A549 (cell line): ENCODE results near the gene SAXO1. TPM values are rescaled to one million over a fixed set of nuclear protein-coding genes. Genes with fewer than 3 reads are reported as not detected.

Experiments
- ATAC-seq, 2 experiments: fragments of 200-7000 bp in 1 of 2; fragments of >200 bp in 1 of 2; cut with Nextera tagmentation in 1 of 2; cut with Tn5 transposase in 1 of 2; 3 replicates each; pipeline versions ENCODE4 v1.8.0 to v1.9.1; 2018 to 2020; ENCODE audit warnings: mild to moderate bottlenecking in 1 of 2, moderate library complexity in 1 of 2
- CTCF ChIA-PET: fragments of 300-600 bp; sonication (Branson Sonifier 250); formaldehyde crosslinking; extraction: SDS; loops from one replicate; lab custom pipeline; 2021; ENCODE audit warnings: antibody characterized with exemption, inconsistent platforms; lab: Yijun Ruan, JAX
- POLR2A ChIA-PET: fragments of 350-600 bp; formaldehyde crosslinking; extraction: SDS; loops from one replicate; lab custom pipeline; 2021; ENCODE audit warnings: antibody characterized with exemption, inconsistent platforms; lab: Yijun Ruan, JAX
- DNase-seq, 2 experiments: peaks; one replicate each; pipeline versions ENCODE4 v3.0.0 to v3.0.0-alpha.2; 2011 to 2016; ENCODE audit warnings: low read depth in 1 of 2, low spot score in 1 of 2
- FAIRE-seq: peaks from 2 replicates; lab custom pipeline; 2011; peaks lifted over from hg19 to GRCh38; lab: Jason Lieb, UNC
- H3K27ac ChIP-seq, 2 experiments: fragments of >200 bp; sonication (Bioruptor Twin); formaldehyde crosslinking; 3 replicates each; pipeline ENCODE4 v1.5.1; 2016 to 2017
- H3K4me1 ChIP-seq: fragments of >200 bp; sonication (Bioruptor Twin); formaldehyde crosslinking; 3 replicates; pipeline ENCODE4 v1.6.1; 2016
- H3K4me2 ChIP-seq: fragments of >200 bp; sonication (Bioruptor Twin); formaldehyde crosslinking; 3 replicates; pipeline ENCODE4 v1.6.1; 2016
- H3K4me3 ChIP-seq: fragments of >200 bp; sonication (Bioruptor Twin); formaldehyde crosslinking; 3 replicates; pipeline ENCODE4 v1.5.1; 2016
- H3K9me3 ChIP-seq: fragments of >200 bp; sonication (Bioruptor Twin); formaldehyde crosslinking; 3 replicates; pipeline ENCODE4 v1.6.1; 2016
- CEBPB ChIP-seq, 2 experiments: fragments of >200 bp in 1 of 2; sonication (Bioruptor Twin) in 1 of 2; formaldehyde crosslinking in 1 of 2; IDR thresholded peaks; 2 replicates each; pipeline ENCODE4 v1.6.1; 2012 to 2016
- CTCF ChIP-seq: fragments of >200 bp; sonication (Bioruptor Twin); formaldehyde crosslinking; IDR thresholded peaks from 3 replicates; pipeline ENCODE4 v1.5.1; 2016
- ELK1 ChIP-seq: fragments of 150-350 bp; IDR thresholded peaks from 2 replicates; pipeline ENCODE4 v1.6.1; 2014; ENCODE audit warnings: low read depth, mild to moderate bottlenecking, low read length
- EP300 ChIP-seq, 2 experiments: fragments of >200 bp; sonication (Bioruptor Twin); formaldehyde crosslinking; IDR thresholded peaks; 2 replicates in 1 of 2; 3 replicates in 1 of 2; pipeline ENCODE4 v1.6.1; 2016 to 2017
- FOSB ChIP-seq: fragments of 250-450 bp; sonication (Bioruptor Pico); IDR thresholded peaks from 2 replicates; pipeline ENCODE4 v1.5.0; 2020; ENCODE audit warnings: mild to moderate bottlenecking, moderate library complexity
- FOSL2 ChIP-seq, 2 experiments: fragments of 450-650 bp in 1 of 2; fragments of >200 bp in 1 of 2; sonication (Bioruptor Twin) in 1 of 2; formaldehyde crosslinking; IDR thresholded peaks; 2 replicates each; pipeline versions ENCODE4 v1.5.0 to v1.6.1; 2016 to 2020; ENCODE audit warnings: mild to moderate bottlenecking in 1 of 2, moderate library complexity in 1 of 2
- FOXS1 ChIP-seq: fragments of 250-450 bp; sonication (Bioruptor Pico); IDR thresholded peaks from 2 replicates; pipeline ENCODE4 v1.5.0; 2020; ENCODE audit warnings: mild to moderate bottlenecking, moderate library complexity
- GATA3 ChIP-seq: IDR thresholded peaks from 2 replicates; pipeline ENCODE4 v1.6.1; 2012; ENCODE audit warnings: borderline replicate concordance
- HOXA7 ChIP-seq: fragments of 250-450 bp; sonication (Bioruptor Pico); IDR thresholded peaks from 2 replicates; pipeline ENCODE4 v1.5.0; 2020; ENCODE audit warnings: mild to moderate bottlenecking, moderate library complexity
- HOXB13 ChIP-seq: fragments of 250-450 bp; sonication (Bioruptor Pico); IDR thresholded peaks from 2 replicates; pipeline ENCODE4 v1.5.0; 2020; ENCODE audit warnings: low read depth, mild to moderate bottlenecking, moderate library complexity
- HOXB5 ChIP-seq: fragments of 250-450 bp; sonication (Bioruptor Pico); IDR thresholded peaks from 2 replicates; pipeline ENCODE4 v1.5.0; 2020; ENCODE audit warnings: mild to moderate bottlenecking, moderate library complexity
- MAZ ChIP-seq: fragments of 150-350 bp; IDR thresholded peaks from 2 replicates; pipeline ENCODE4 v1.6.1; 2014; ENCODE audit warnings: antibody characterized with exemption, low read depth, low read length, borderline replicate concordance
- NFE2L2 ChIP-seq: fragments of 150-350 bp; conservative IDR thresholded peaks from 2 replicates; pipeline ENCODE4 v1.6.1; 2014; ENCODE audit warnings: low read length
- NPAS2 ChIP-seq: fragments of 250-450 bp; sonication (Bioruptor Pico); IDR thresholded peaks from 2 replicates; pipeline ENCODE4 v1.8.0; 2022; ENCODE audit warnings: mild to moderate bottlenecking, moderate library complexity, borderline replicate concordance
- PHF8 ChIP-seq: fragments of 200-600 bp; sonication (generic); IDR thresholded peaks from 2 replicates; pipeline ENCODE4 v1.6.1; 2016; ENCODE audit warnings: low read depth, mild to moderate bottlenecking, antibody characterized with exemption, moderate library complexity, borderline replicate concordance
- POLR2AphosphoS2 ChIP-seq: conservative IDR thresholded peaks from 2 replicates; pipeline ENCODE4 v1.6.1; 2012; ENCODE audit warnings: low read length, improper control_type of control experiment, inconsistent platforms
- RAD21 ChIP-seq, 2 experiments: fragments of >200 bp in 1 of 2; sonication (Bioruptor Twin) in 1 of 2; formaldehyde crosslinking in 1 of 2; IDR thresholded peaks in 1 of 2; conservative IDR thresholded peaks in 1 of 2; 2 replicates in 1 of 2; 3 replicates in 1 of 2; pipeline ENCODE4 v1.6.1; 2012 to 2018; ENCODE audit warnings: inconsistent platforms in 1 of 2
- RNF2 ChIP-seq: fragments of 200-600 bp; sonication (generic); IDR thresholded peaks from 2 replicates; pipeline ENCODE4 v1.6.1; 2016; ENCODE audit warnings: low read depth, mild to moderate bottlenecking, antibody characterized with exemption, moderate library complexity, borderline replicate concordance
- SREBF2 ChIP-seq: fragments of 450-650 bp; IDR thresholded peaks from 2 replicates; pipeline ENCODE4 v1.6.1; 2014; ENCODE audit warnings: mild to moderate bottlenecking, moderate library complexity
- ZSCAN20 ChIP-seq: fragments of 250-450 bp; sonication (Bioruptor Pico); IDR thresholded peaks from 2 replicates; pipeline ENCODE4 v1.8.0; 2022; ENCODE audit warnings: mild to moderate bottlenecking, moderate library complexity
- WGBS: methylation state at CpG from one replicate; pipeline ENCODE4 v1.1.6; 2017; ENCODE audit errors: missing lambda C conversion rate; 5-methylcytosine and 5-hydroxymethylcytosine counted together
- polyA plus RNA-seq, 4 experiments: library from polyadenylated mRNA; depleted of rRNA in 3 of 4; stranded (reverse); fragments of >200 nt; fragmentation: RNase III in 1 of 4; extraction: RNeasy Plus Mini Kit Qiagen cat#74134 plus additional on column Dnase treatment in 1 of 4; gene quantifications; 2 replicates in 3 of 4; 3 replicates in 1 of 4; pipeline ENCODE4 v1.2.3, GENCODE V29; 2011 to 2017

The SAXO1 gene
- polyA plus RNA-seq, 2 of the 4 experiments (the other 2 are of a cell fraction), result not detected

GRCh38 chr9:18905028-18905882 lies 127.8 kb downstream of the SAXO1 start:
- CTCF ChIA-PET, result no interaction called here
- FAIRE-seq, result no peak
- no peaks in the 10 kb centered on the region for H3K9me3 ChIP-seq
- H3K4me2 ChIP-seq, result no peak overlapping the region
- H3K4me3 ChIP-seq, result no peak overlapping the region
- TF ChIP-seq MAZ (no peak), CEBPB (IDR thresholded peaks at IDR 0.05) (no peak), SREBF2 (no peak), ZSCAN20 (CRISPR knock-in tag) (no peak), FOXS1 (no peak), FOSL2 (IDR thresholded peaks at IDR 0.05) (no peak), FOSL2 (CRISPR knock-in tag; IDR thresholded peaks at IDR 0.05) (no peak), RAD21 (conservative IDR thresholded peaks at IDR 0.05 in 1 of 2, IDR thresholded peaks at IDR 0.05 in 1 of 2) (no peak), HOXB13 (CRISPR knock-in tag) (no peak), NPAS2 (CRISPR knock-in tag) (no peak), EP300 (IDR thresholded peaks at IDR 0.05) (no peak), POLR2AphosphoS2 (no peak), FOSB (CRISPR knock-in tag) (no peak), ELK1 (no peak), GATA3 (no peak), HOXB5 (no peak)
- 47% methylated on average over 11 of the region's 11 CpGs for WGBS
- no peak for DNase-seq
- ATAC-seq, result no peak
- no peak overlapping the region for H3K27ac ChIP-seq
- POLR2A ChIA-PET, result no interaction called here
- H3K4me1 ChIP-seq, result no peaks in the 10 kb centered on the region

- no peak for TF ChIP-seq HOXA7
- TF ChIP-seq FOXS1, result no peak
- no peak for TF ChIP-seq PHF8
- TF ChIP-seq CEBPB (IDR thresholded peaks at IDR 0.05), result no peak
- no peak for TF ChIP-seq CTCF
- no peak for TF ChIP-seq RNF2
- no peak for TF ChIP-seq RAD21 (conservative IDR thresholded peaks at IDR 0.05 in 1 of 2, IDR thresholded peaks at IDR 0.05 in 1 of 2)
- no peak for TF ChIP-seq NFE2L2
- DNase-seq (no peak), FAIRE-seq (no peak), ATAC-seq (no peak)
- H3K4me2 ChIP-seq, result no peak overlapping the region
- no peaks in the 10 kb centered on the region for H3K4me1 ChIP-seq
- ChIA-PET CTCF (no interaction called here), POLR2A (no interaction called here)
- H3K9me3 ChIP-seq, result no peaks in the 10 kb centered on the region
- no peak overlapping the region for H3K4me3 ChIP-seq
- WGBS, result 46% methylated on average over 2 of the region's 2 CpGs
- no peak overlapping the region for H3K27ac ChIP-seq
These were observed 129.6 kb downstream of the SAXO1 start for GRCh38 chr9:18903450-18903849.
